OCI-LY7 (cell line): ENCODE results near the gene HIP1R. TPM values are rescaled to one million over a fixed set of nuclear protein-coding genes. Genes with fewer than 3 reads are reported as not detected.

Experiments used
- BruUV-seq: library from RNA; stranded (reverse); fragments of 400-500 nt; replicated peaks from 2 replicates; lab custom pipeline; 2021; lab: Mats Ljungman, UMichigan
- CTCF ChIA-PET: fragments of 300-600 bp; sonication (Branson Sonifier 250); formaldehyde crosslinking; loops from one replicate; lab custom pipeline; 2022; ENCODE audit warnings: antibody characterized with exemption; ENCODE audit not compliant: unreplicated experiment; lab: Charles Lee
- POLR2A ChIA-PET: fragments of 300-600 bp; sonication (Branson Sonifier 250); formaldehyde crosslinking; loops from one replicate; lab custom pipeline; 2022; ENCODE audit warnings: antibody characterized with exemption; lab: Charles Lee
- DNase-seq: peaks from one replicate; pipeline ENCODE4 v3.0.0-alpha.2; 2015; ENCODE audit warnings: low spot score
- H2AFZ ChIP-seq: fragments of 200-600 bp; sonication (generic), shearing (Covaris generic); 2 replicates; pipeline ENCODE4 v1.6.1; 2014; ENCODE audit warnings: mild to moderate bottlenecking, antibody characterized with exemption, low read length, moderate library complexity
- H3K27ac ChIP-seq: fragments of 200-600 bp; sonication (generic); 2 replicates; pipeline ENCODE4 v1.5.1; 2014; ENCODE audit warnings: mixed run types, low read depth, mild to moderate bottlenecking, moderate library complexity, low read length, inconsistent platforms; ENCODE audit not compliant: poor library complexity, severe bottlenecking
- H3K36me3 ChIP-seq: fragments of 200-600 bp; sonication (generic); 2 replicates; pipeline ENCODE4 v1.6.1; 2014; ENCODE audit warnings: mild to moderate bottlenecking, antibody characterized with exemption, low read length, moderate library complexity, mixed read lengths; ENCODE audit not compliant: insufficient read depth
- H3K4me1 ChIP-seq: fragments of 200-600 bp; sonication (generic); 2 replicates; pipeline ENCODE4 v1.5.1; 2014; ENCODE audit warnings: mild to moderate bottlenecking, low read length; ENCODE audit not compliant: insufficient read depth, poor library complexity, severe bottlenecking
- H3K4me2 ChIP-seq: fragments of 200-600 bp; sonication (generic); 2 replicates; pipeline ENCODE4 v1.6.1; 2014; ENCODE audit warnings: mild to moderate bottlenecking, low read length
- H3K4me3 ChIP-seq: fragments of 200-600 bp; sonication (generic); 2 replicates; pipeline ENCODE4 v1.5.1; 2014; ENCODE audit warnings: mild to moderate bottlenecking, low read depth, low read length; ENCODE audit not compliant: poor library complexity, severe bottlenecking
- H3K79me2 ChIP-seq: fragments of 200-600 bp; sonication (generic); 2 replicates; pipeline ENCODE4 v1.6.1; 2016; ENCODE audit warnings: low read depth, mild to moderate bottlenecking, low read length, moderate library complexity, mixed read lengths; ENCODE audit not compliant: insufficient read depth
- H3K9me2 ChIP-seq: fragments of 200-600 bp; sonication (generic); 2 replicates; pipeline ENCODE4 v1.6.1; 2016; ENCODE audit warnings: mild to moderate bottlenecking, low read length, mixed read lengths; ENCODE audit not compliant: insufficient read depth
- H3K9me3 ChIP-seq: fragments of 200-600 bp; sonication (generic); 2 replicates; pipeline ENCODE4 v1.6.1; 2014; ENCODE audit warnings: mild to moderate bottlenecking, mixed run types, low read length, mixed read lengths
- H4K20me1 ChIP-seq: fragments of 200-600 bp; sonication (generic); 2 replicates; pipeline ENCODE4 v1.6.1; 2014; ENCODE audit warnings: mild to moderate bottlenecking, antibody characterized with exemption, low read length, moderate library complexity, mixed read lengths; ENCODE audit not compliant: insufficient read depth
- EZH2phosphoT487 ChIP-seq: fragments of 200-600 bp; sonication (generic); IDR thresholded peaks from 2 replicates; pipeline ENCODE4 v1.6.1; 2018; ENCODE audit warnings: low read depth, borderline replicate concordance, mild to moderate bottlenecking, mixed run types, antibody characterized with exemption, low read length, moderate library complexity, mixed read lengths
- intact Hi-C: fragments of 100-400 bp; cut with micrococcal nuclease; formaldehyde crosslinking; loops from one replicate; pipeline ENCODE4 v1.10.0; 2022; ENCODE audit not compliant: unreplicated experiment
- total RNA-seq, 2 experiments: library from RNA; depleted of rRNA in 1 of 2; stranded (reverse); fragments of >200 nt in 1 of 2; shearing (Covaris generic) in 1 of 2; gene quantifications; 2 replicates each; pipeline ENCODE4 v1.2.3, GENCODE V29; 2014 to 2022
- TF ChIP-seq, protein P1 (sequence below): fragments of 200-600 bp; sonication (generic); conservative IDR thresholded peaks from 2 replicates; pipeline ENCODE4 v1.5.1; 2014; ENCODE audit warnings: mild to moderate bottlenecking, antibody characterized with exemption, low read length, moderate library complexity, mixed read lengths

HIP1R gene
- total RNA-seq, 2 experiments from 2014 or later, result 56.5 to 66.4 TPM

DNA sequence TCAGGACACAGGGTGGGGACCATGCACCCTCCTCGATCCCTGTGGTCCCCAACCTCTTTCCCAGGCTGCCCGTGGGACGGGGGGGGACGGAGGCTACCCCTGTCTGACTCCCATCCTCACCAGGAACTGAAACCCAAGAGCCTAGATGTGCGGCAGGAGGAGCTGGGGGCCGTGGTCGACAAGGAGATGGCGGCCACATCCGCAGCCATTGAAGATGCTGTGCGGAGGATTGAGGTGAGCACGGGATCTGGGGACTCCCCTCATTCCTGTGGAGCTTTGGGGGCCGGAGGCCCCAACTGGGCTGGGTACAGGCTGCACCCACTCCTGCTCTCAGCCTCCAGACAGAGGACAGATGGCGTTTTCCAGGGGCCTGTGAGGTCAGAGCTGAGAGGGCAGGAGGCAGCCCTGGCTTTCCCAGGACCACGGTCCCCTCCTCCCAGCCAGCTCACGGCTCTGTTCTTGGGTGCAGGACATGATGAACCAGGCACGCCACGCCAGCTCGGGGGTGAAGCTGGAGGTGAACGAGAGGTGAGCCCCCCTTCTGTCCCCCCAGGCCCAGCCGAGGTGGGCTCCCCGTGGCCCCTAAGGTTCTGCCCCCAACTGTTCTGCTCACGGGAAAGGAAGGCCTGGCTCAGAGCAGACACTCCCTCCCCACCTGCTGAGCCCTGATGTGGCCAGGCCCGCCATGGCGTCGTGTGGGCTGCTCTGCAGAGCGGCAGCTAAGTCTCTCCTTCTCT, 24.2 kb downstream of the HIP1R start:
- Histone ChIP-seq H3K36me3 (peaks cover 52% of the 10 kb centered on the region), H3K4me3 (no peak overlapping the region), H3K9me2 (no peaks in the 10 kb centered on the region), H3K4me2 (no peak overlapping the region), H3K27ac (no peak overlapping the region), H2AFZ (no peak overlapping the region), H3K9me3 (no peaks in the 10 kb centered on the region), H3K4me1 (no peaks in the 10 kb centered on the region), H4K20me1 (no peaks in the 10 kb centered on the region), H3K79me2 (no peaks in the 10 kb centered on the region)
- POLR2A ChIA-PET, result interaction anchor here (0.5 to 0.6 kb wide), 2 partner anchors 34 to 503 kb away, joined by 3 to 4 read pairs; no protein-coding TSS in a partner anchor
- CTCF ChIA-PET, result interaction anchor here (1.2 to 1.3 kb wide), 2 partner anchors 11 to 41 kb away, joined by 5 read pairs; no protein-coding TSS in a partner anchor
- intact Hi-C loops, result loop anchor here (1.0 kb wide), 1 partner anchor 93 kb away; no protein-coding TSS in a partner anchor
- no peak for DNase-seq
- no TSS peak for BruUV-seq
- TF ChIP-seq, protein P1, sequence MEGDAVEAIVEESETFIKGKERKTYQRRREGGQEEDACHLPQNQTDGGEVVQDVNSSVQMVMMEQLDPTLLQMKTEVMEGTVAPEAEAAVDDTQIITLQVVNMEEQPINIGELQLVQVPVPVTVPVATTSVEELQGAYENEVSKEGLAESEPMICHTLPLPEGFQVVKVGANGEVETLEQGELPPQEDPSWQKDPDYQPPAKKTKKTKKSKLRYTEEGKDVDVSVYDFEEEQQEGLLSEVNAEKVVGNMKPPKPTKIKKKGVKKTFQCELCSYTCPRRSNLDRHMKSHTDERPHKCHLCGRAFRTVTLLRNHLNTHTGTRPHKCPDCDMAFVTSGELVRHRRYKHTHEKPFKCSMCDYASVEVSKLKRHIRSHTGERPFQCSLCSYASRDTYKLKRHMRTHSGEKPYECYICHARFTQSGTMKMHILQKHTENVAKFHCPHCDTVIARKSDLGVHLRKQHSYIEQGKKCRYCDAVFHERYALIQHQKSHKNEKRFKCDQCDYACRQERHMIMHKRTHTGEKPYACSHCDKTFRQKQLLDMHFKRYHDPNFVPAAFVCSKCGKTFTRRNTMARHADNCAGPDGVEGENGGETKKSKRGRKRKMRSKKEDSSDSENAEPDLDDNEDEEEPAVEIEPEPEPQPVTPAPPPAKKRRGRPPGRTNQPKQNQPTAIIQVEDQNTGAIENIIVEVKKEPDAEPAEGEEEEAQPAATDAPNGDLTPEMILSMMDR, result no peak

DNA sequence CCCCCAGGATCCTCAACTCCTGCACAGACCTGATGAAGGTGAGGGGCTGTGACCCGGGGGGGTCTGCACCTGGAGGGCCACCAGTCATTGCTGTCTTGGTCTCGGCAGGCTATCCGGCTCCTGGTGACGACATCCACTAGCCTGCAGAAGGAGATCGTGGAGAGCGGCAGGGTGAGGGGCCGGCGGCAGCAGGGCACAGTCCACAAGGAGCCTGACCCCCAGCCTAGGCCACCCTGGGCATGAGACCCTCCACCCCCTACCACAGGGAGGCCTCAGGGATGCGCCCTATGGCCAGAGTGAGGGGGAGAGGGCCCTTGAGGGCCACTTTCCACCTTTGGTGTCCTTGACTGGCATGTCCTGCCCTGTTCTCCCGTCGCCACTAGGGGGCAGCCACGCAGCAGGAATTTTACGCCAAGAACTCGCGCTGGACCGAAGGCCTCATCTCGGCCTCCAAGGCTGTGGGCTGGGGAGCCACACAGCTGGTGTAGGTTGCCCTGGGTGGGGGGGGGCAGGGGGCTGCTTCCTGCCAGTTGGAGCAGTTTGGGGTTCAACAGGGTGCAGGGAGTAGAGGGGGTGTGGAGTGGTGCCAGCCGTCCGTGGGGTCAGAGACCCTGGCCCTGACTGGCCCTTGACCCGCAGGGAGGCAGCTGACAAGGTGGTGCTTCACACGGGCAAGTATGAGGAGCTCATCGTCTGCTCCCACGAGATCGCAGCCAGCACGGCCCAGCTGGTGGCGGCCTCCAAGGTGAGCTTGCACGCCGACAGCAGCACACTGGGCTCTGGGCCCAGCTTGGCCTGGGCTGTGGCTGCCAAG, 25.0 kb downstream of the HIP1R start:
- DNase-seq, result peak; percentile 71
- no TSS peak for BruUV-seq
- H3K27ac ChIP-seq, result no peak overlapping the region
- no peaks in the 10 kb centered on the region for H4K20me1 ChIP-seq
- H3K4me2 ChIP-seq, result no peak overlapping the region
- POLR2A ChIA-PET, result interaction anchor here (0.5 to 0.6 kb wide), 2 partner anchors 35 to 502 kb away, joined by 3 to 4 read pairs; no protein-coding TSS in a partner anchor
- no peaks in the 10 kb centered on the region for H3K79me2 ChIP-seq
- no peak overlapping the region for H2AFZ ChIP-seq
- H3K36me3 ChIP-seq, result peaks cover 48% of the 10 kb centered on the region
- H3K9me2 ChIP-seq, result no peaks in the 10 kb centered on the region
- CTCF ChIA-PET, result interaction anchor here (0.5 to 1.3 kb wide), 3 partner anchors 10 to 40 kb away, joined by 3 to 5 read pairs (median 5); no protein-coding TSS in a partner anchor
- no peaks in the 10 kb centered on the region for H3K4me1 ChIP-seq
- no peaks in the 10 kb centered on the region for H3K9me3 ChIP-seq
- no peak overlapping the region for H3K4me3 ChIP-seq
- TF ChIP-seq, protein P1, result peak; percentile 89
- TF ChIP-seq EZH2phosphoT487, result no peak
- intact Hi-C loops, result loop anchor here (1.0 kb wide), 1 partner anchor 92 kb away; no protein-coding TSS in a partner anchor
